Measurements from ENCODE around the gene GPS2.

Gene GPS2

DNA sequence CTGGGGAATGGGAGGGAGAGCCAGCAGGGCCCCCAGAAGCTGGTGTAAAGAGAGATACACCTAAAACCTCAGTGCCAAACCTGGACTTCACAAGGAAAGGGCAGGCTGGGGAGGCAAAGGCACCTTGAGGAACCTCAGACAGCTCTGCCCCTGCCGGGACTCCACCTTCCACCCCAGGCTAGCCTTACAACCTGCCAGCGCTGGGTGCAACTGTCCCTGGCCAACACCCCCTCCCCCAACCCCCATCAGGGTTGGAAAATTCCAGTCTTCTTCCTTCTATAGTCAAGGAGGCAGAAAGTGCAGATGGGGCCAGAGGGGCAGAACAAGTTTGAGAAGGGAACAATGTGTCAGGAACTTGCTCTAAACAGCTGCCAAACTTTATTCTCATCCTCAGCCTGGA lies 23.0 kb downstream of the GPS2 start:
- no peak for DNase-seq

DNA sequence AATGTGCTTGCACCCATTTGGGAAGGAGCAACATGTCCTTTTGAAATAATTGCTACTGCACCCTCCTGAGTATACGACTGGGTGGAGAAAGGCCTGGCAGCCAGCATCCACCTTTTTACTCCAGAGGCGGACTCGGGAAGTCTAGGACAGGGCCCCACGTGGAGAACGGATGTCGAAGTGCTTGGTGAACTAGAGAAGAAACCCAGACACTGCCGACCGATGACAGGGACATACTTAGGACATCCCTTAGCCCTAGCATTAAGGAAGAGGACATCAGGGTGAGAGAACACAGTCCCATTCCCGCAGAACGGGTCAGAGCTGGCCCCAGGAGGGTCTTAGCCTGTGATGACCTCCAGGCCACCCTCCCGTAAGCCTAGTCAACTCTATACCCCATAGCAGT lies 24.5 kb downstream of the GPS2 start:
- DNase-seq = no peak

DNA sequence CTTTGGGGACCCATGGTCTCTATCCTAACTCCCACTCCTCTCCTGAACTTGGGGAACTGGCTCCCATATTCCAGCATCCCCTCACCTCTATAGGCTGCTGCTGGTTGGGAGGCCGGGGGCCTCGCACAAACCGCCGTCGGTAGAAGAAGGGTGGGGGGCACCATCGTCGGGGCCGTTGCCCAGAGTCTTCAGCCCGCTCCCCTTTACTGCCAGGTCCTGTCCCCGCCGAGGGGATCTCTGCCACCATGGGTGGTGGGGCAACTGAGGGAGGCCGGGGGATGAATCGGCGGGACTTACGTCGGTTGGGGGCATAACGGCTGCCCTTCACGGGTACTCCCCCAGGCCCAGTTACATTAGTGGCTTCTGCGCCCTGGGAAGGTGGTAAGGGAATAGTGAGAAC lies 25.0 kb downstream of the GPS2 start:
- DNase-seq = no peak

DNA sequence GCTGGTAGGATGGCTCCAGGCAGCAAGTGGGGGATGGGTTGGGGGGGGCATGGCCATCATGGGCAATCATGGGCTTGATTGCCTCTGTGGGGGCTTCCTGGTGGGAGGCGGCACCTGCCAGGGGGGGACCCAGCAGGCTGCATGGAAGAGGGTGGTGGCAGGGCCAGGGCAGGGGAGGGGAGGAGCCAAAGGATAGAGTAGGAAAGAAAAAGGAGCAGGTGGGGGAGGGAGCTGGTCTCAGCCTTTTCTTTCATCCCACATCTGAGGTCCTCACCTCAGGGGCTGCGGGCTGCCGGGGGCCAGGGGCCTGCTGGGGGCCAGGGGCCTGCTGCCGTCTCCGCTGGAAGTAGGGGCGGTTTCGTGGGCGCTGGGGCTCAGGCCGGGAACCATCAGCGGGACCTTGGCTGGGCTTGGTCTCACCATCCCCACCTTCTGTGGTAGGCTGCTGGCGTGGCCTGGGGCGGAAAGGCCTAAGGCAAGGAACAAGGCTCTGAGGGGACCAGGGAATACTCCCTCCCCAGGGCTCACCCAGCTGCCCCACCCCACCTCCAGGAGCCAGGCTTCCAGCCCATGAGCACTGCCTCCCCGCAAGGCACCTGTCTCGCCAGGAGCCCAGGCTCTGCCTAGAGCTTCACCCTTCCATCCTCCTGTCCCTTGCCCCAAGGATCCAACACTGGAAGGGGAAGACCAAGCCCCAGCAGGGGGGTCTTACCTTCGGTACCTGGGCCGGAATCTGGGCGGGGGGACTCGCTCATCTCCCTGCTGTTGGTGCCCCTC lies 25.7 kb downstream of the GPS2 start:
- no peak for DNase-seq

- DNase-seq = no peak
Measured at GRCh38 chr17:7285679-7286078, 29.5 kb downstream of the GPS2 start.

- no peak for DNase-seq
Measured at GRCh38 chr17:7284911-7285310, 30.2 kb downstream of the GPS2 start.

GRCh38 chr17:7283471-7284216 lies 31.5 kb downstream of the GPS2 start:
- DNase-seq = no peak

GRCh38 chr17:7282752-7283321 lies 32.3 kb downstream of the GPS2 start:
- DNase-seq = no peak

DNA sequence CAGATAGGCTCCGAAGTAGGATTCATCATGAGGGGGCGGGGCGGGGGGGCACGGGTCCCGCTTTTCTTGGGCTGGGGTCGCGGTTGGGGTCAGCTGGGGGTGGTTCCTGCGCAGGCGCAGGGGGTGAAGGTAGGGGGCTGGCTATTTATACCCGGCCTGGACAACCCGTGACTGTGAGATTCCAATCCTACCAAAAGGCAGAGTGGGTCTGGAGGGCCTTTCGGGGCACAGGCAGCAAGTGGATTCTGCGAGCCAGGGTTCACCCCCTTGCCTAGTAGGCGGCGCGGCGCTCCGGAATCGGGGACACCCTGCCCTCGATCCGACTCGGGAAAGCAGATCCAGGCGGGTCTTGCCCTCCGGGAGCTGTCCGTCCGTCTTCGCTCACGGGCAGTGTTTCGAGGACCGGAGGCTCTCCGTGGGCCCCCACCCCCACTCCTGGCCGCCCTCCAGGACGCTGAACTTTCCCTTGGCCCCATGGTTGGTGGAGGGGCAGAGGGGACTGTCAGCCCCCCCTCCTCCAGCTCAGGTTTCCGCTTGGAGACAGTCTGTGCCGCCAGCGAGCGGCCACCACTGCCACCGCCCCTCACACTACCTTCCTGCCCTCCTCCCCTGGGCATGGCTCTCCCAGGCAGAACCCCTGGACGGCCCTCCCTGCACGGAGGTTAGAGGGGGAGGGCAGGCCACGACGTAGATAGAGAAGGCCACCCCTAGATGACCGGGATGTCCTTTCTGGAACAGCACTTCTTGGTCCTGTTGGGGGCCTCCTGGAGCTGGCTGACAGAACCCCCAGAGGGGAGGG lies 33.0 kb downstream of the GPS2 start:
- no peak for DNase-seq

GRCh38 chr17:7281074-7281952 lies 33.8 kb downstream of the GPS2 start, which contains the start of gene SLC2A4:
SLC2A4 (plus strand) TSS chr17:7281718; CDS start chr17:7281935, 217 bp downstream.
- peak; percentile 41 to 56 for DNase-seq

DNA sequence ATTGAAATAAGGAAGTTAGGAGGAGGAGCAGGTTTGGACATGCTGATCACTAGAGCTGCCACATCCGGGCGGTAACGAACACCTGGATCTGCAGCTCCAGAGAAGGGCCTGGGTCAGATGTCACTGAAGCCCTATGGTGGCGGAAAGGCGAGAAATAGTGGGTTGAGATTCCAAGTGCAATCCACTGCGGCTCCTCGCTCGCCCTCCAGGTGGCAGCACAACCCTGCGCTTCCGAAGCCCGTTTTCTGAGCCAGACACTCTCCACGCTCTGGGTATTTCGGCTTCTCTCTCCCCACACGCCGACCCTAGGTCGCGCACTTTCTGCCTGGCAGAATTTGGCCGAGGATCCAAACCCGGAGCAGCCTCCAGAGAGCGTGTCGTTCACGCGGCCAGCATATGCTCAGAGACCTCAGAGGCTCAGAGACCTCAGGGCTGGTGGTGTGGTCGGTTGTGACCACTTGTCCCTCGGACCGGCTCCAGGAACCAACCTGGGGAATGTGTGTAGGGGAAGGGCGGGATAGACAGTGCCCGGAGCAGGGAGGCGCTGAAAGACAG lies 34.6 kb downstream of the GPS2 start:
- DNase-seq = peak; percentile 45 to 46

GRCh38 chr17:7279448-7279847 lies 35.7 kb downstream of the GPS2 start:
- no peak for DNase-seq

DNA sequence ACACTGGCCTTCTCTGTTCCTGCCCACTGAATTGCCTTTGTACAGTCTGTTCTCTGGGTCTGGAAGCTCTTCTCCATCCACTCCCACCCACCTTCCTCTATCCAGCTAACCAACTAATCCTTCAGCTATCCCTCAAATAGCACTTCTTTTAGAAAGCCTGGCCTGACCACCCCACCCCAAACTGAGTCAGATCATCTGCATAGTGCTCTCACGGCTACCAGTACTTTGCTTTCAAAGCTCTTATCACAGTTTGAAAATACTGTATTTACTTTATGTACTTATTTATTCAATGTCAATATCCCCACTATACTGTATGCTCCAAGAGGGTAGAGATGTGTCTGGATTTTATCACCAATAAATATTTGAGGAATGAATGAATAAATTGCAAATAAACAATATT lies 48.4 kb downstream of the GPS2 start:
- no peak for DNase-seq

DNA sequence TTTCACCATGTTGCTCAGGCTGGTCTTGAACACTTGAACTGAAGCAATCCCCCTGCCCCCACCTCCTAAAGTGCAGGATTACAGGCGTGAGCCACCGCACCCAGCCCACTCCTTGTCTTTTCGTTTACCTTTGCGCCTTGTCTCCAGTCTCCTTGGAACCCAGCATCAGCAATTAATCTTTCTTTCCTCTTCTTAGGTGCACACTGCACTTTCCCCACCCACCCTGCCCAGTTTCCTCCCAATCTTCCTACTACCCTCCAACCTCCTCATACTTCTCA lies 51.4 kb downstream of the GPS2 start:
- no peak for DNase-seq

GRCh38 chr17:7262935-7263800 lies 52.0 kb downstream of the GPS2 start:
- no peak for DNase-seq

Measured in AML-193 (cell line).